GM19193 (cell line): ENCODE results near the gene RBKS.

Experiments
- POLR2A ChIP-seq: IDR thresholded peaks from 4 replicates; pipeline ENCODE4 v1.6.1; 2011; ENCODE audit not compliant: insufficient read depth, insufficient read length; ENCODE audit errors: extremely low read depth

RBKS gene

DNA sequence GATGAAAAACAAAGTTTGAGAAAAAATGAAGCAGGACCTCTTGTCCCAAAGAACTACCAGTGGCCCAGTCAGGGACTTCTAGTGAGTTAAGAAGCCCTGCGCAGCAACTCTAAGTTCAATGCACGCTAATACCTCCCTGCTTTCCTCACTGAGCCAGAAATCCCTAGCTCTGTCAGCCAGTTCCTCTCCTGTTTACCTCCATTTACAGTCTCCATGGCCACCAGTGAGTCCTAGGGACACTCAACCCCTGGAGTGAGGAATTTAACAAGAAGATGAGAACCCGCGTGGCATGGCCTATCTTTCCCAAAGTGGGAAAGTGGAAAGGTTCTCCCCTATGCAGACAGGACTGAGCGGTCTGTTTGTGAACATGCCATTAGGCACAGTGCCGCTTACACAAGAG lies 87.6 kb downstream of the RBKS start:
- TF ChIP-seq POLR2A = no peak

DNA sequence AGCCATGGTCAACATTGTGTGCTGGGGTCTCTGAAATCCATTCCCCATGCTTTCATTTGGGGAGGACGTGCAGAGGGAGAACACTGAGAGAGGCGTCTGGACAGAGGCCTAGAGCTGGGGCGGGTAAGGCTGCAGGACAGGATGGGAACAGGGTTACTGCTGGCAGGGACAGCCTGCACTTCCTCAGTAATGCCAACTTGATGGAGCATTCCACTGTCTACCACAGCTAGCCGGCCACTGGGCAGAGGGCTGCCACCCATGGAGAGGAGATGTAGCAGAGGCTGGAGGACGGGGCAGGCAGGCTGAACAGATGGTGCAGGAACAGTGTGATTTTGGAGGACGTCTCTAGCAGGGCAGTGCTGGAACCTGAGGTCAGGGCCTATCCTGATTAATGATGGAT lies 89.3 kb downstream of the RBKS start:
- no peak for TF ChIP-seq POLR2A

- TF ChIP-seq POLR2A = no peak
These were observed 90.6 kb downstream of the RBKS start for GRCh38 chr2:27799646-27800010.

DNA sequence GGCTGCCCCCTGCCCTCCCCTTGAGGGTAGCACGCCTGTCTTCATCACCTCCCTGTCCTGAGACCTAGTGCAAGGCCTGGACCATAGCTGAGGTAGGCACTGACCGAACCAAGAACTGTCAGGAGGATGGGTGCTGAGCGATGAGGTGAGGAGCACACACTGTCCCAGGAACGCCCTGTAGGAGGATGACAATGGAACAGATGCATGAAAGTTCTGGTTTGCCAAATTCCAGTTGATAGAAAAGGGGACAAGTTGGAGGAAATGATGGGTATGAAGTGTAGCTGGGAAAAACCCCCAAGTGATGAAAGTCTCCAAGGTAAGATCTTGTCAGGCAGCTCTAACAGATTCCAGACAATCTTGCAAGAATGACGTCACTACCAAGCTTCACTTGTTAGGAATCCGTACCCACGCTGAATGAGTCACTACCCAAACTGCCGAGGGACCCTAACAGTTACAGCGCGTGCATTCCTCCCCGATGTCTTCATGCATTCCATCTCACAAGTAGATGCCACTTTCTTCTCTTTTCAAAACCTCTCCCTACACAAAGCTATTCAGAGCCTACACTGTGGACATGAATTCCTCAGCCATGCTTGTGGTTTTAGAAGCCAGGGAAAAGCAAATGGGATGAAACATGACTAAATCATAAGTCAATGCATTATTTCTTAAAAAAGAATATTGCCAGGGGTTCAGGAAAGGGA lies 91.1 kb downstream of the RBKS start:
- no peak for TF ChIP-seq POLR2A

DNA sequence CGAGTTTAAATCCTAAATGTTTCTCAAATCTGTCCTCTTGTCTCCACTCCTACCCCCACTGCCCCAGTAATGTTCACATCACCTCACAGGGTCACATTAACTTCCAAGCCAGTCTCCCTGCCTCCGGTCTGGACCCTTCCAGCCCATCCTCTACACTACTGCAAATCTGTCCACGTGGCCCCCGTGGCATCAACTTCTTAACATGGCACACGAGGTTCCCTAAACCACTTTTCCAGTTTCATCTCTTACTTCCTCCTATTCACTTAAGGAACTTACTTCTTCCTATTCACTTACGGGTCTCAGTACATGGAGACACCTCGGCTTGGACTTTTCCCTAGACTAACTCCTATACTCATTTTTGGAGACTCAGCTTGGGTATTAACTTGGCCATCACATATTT lies 91.7 kb downstream of the RBKS start:
- TF ChIP-seq POLR2A = no peak

DNA sequence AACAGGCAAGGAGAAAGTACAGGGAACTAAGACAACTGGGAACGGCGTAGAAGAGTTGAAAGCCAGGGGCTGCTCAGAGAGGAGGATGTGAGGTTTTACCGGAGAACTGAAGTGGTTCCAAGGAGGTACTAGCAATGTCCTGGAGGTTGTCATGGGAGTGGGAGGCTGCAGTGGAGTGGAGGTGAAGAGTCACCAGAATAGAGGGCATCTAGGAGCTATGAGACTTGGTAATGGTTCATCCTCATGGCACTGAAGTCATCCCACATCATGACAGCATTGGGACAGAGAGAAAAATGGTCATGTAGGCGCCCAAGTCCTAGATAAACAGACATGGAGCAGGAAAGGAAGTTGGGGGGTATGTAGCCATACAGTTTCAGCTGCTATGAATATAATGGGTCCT lies 92.3 kb downstream of the RBKS start:
- TF ChIP-seq POLR2A = no peak

DNA sequence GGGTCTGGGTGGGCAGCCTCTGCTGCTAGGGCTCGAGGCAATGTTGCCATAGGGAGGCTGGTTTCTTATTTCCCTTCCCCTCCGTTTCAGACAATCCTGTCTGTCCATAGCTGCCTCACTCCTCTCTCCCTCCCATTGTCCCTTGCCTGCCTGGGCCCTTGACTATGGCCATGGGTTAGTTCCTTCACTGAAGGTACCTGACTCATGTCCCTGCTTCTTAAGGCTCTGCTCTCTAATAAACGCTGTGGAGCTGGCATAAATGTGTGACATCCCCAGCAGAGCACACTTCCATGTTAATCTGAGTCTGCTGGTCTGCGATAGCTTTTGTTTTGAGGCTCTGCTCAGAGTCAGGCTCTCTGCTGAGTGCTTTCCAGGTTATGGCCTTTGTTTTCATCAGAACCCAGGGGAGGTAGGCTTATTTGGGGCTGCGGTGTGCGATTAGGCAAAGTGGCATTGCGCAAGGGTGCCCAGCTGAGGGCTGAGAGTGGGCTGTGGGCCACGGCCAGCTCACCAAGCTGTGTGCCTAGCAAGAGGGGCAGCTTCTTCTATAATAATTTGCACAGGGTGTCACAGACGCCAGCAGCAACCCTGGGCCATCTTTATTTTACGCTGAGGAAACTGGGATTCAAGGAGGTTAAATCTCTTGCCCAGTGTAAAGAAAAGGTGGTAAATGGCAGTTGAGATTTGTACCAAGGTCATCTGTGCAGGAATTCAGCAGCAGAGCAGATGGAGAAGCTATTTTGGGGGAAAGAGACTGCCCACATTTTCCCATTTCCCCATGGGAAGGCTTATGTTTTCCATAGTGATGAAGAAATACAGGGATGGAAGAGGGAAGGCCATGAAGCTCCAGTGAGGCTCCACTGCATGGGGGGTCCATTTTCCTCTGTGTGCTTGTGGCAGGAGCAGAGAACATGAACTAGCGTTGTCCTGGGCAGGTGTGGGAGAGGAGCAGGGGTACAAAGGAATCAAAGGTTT lies 93.1 kb downstream of the RBKS start:
- no peak for TF ChIP-seq POLR2A

GRCh38 chr2:27795868-27796277 lies 94.3 kb downstream of the RBKS start:
- no peak for TF ChIP-seq POLR2A

DNA sequence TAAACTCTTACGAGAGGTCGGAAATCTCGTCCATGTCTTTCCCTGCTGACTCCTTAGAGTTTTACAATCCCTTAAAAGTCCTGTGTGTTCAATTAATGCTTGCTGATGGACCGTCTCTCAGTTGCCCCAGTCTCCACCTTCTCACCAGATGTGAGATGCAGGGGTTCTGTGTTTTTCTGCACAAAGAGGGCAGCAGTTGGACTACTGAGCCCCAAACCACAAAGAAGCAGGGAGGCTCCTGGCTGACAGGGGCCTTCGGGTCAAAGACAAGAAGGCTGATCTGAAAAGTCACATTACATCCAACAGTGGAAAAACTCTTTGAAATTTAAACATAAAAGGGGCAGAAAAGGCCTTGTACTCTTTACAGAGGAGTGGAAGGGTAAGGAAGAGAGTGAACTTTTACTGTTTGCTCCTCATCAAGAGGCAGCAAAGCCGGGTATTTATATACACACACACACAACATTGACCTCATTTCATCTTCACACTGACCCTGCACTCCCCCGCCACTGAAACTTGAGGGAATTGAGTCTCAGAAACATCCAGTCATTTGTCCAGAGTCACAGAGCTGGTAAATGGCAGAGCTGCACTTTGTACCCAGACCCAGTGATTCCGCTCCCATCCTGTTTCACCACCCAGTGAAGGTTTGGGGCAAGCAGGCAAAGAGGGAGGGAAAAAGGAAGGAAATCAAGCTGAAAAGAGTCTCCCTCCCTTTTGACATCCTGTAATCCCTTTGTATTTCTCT lies 94.9 kb downstream of the RBKS start:
- TF ChIP-seq POLR2A = no peak

GRCh38 chr2:27792759-27793158 lies 97.4 kb downstream of the RBKS start:
- no peak for TF ChIP-seq POLR2A

- no peak for TF ChIP-seq POLR2A
These were observed 99.4 kb downstream of the RBKS start for GRCh38 chr2:27790796-27791195.

GRCh38 chr2:27782701-27783100 lies 107.5 kb downstream of the RBKS start:
- no peak for TF ChIP-seq POLR2A

DNA sequence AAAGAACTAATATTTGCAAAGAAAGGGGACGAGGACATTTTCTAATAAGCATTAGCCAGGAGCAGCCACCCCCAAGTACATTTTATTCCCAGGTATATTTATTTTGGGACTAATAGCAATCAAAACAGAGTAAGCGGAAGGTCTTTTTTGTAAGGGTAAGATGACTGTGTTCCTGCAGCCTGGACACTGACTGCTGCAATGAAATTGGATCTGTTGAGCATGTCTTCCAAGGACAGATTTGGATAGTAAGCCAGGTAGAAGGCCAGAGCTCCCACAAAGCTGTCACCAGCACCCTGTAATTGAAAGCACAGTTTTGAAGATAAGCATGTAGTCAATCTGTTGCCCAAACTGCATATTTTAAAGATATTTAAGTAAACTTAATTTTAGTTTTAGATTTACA lies 108.7 kb downstream of the RBKS start:
- no peak for TF ChIP-seq POLR2A

GRCh38 chr2:27779417-27780055 lies 110.7 kb downstream of the RBKS start:
- TF ChIP-seq POLR2A = no peak

DNA sequence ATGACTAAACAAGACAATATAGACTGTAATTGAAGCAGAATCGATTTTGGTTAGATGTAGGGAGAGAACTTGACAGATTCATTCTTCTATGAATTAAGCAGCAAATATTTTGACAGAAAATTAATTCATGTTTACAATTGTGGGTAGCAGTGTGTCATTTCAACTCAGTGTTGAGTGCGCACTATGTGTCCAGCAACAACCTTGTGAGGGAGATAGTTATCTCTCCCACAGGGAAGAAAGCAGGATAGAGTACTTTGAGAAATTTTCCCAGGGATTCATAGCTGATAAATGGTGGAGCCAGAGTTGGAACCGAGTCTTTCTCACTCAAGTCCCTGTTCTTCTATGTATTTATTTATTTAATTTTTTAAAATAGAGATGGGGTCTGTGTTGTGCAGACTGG lies 113.5 kb downstream of the RBKS start:
- TF ChIP-seq POLR2A = no peak
